ENCODE results near the gene MAP7D2.
A peak's percentile ranks its signal among the peaks of the same experiment; 100 is the strongest.

Gene MAP7D2

DNA sequence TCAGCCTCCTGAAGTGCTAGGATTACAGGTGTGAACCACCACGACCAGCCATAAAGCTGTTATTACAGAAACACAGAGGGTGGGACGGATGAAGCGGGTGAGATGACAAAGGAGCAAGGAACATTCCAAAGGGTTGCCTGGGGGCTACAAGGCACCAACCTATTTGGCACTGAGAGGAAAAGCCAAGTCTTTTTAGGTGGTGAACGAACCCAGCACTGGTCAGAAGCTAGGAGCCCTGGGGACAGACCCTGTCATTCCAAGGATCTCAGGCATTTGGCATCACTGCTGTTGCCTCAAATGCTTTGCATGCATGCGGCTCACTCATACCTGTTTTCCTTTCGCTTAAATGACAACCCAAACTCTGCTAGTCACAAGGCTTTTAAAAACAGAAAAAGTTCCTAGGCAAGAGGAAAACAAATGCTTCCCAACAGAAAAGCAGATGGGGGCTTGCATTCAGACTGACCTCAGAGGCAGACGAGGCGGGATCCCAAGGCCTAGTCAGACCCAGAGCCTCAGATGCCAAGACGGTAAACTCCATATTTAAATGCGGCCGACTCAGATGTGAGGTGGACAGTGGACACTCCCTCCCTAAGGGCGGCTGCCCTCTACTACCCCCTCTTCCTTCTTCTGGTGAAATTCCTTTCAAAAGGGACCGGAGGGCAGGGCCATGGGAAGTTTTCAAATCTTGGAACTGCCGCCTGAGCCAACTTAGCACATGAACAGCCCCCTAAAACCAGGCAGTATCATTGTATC is 4.5 kb downstream of the MAP7D2 start:
- no peak for ATAC-seq
- no peak for DNase-seq

DNA sequence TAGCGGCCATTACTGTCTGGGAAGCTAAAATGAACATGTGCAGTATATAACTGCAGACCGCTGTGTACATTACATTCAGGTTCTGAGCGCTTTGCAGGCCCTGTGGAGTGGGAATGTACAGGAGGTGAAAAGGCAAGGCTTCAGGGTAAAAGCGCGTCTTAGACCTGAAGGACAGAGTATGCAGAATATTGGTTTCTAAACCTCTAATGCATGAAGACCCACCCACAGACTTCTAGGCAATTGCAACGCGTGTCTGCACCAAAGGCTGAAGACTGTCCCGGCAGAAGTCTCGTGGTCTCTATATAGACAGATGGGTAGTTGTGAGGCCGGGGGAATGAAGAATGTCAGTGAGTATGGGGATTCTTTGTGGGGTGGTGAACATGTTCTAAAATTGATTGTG is 5.4 kb downstream of the MAP7D2 start:
- ATAC-seq (no peak), DNase-seq (no peak)

DNA sequence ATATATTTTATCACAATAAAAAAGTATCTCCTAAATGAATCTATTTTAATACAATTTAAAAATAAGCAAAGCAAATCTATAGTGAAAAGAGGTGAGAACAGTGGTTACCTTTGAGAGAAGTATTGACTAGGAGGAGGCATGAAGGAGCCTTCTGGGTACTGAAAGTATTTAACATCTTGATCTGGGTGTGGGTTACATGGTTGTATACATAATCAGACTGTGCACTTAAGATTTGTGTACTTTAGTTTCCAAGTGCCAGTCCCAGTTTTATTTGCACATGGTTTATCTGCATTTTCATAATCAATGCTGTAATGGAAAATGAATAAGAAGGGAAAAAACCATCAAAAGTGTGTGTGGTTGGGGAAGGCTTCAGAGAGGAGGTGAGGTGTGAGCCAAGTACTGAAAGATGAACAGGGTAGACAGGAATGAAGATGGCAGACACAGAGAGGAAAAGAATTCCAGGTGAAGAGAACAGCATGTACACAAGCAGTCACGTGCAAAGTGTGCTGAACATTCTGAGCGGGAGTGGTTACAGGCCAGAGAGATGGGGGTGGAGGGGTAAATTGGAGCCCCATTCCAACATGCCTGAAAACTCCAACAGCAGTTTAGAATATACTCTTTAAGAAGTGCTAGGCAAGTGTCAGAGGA is 14.6 kb downstream of the MAP7D2 start:
- no peak for ATAC-seq
- no peak for DNase-seq

DNA sequence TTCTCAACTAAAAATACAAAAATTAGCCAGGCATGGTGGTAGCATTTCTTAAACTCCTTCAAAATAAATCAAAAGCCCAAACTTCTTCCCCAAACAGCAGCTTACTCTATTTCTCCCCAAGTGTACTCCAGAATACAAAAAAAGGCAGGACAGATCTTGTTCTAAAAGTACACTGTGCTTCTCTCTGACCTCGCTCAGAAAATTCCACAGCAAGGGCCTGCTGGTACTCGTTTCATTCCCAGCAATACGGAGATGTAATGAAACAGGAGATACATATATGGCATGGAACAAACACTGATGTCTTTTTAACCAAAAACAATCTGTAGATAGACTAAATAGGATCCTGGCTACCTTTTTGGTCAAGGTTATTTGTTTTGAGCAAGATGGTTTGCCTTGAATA is 25.2 kb downstream of the MAP7D2 start:
- ATAC-seq (no peak), DNase-seq (no peak)

DNA sequence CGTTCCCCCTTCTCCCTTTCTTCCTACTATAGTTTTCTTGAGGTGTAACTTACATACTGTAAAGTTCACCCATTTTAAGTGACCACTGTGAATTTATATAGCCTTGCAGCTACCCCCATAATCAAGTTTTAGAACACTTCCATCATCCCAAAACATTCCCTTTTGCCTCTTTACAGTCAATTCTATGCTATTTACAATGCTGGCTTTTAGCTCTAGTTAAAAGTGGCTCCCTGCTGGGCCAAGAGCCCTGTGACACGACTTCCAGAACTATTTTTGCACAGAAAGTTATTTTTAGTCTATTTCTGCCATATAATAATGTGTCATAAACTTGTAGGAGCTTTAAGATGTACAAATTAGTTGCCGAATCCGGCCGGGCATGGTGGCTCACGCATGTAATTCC is 26.9 kb downstream of the MAP7D2 start:
- DNase-seq = no peak
- ATAC-seq = no peak

DNA sequence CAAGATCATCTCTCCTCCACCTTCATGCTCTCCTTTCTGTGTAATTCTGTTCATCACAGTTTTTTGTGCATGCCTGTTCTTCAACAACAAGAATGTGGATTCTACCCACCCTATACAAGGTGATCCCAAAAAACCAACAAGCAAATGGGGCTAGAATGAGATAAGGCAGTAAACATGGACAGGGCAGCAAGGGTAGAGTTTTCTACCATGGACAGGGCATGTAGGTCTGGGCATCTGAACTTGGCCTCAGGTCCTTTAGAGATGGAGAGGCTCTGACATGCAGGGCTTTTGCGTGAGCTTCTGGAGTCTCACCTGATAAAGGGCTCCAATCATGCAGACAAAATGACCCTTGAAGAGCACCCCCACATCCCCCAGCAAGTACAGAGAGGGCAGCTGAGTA is 36.4 kb downstream of the MAP7D2 start:
- DNase-seq (no peak), ATAC-seq (no peak)

DNA sequence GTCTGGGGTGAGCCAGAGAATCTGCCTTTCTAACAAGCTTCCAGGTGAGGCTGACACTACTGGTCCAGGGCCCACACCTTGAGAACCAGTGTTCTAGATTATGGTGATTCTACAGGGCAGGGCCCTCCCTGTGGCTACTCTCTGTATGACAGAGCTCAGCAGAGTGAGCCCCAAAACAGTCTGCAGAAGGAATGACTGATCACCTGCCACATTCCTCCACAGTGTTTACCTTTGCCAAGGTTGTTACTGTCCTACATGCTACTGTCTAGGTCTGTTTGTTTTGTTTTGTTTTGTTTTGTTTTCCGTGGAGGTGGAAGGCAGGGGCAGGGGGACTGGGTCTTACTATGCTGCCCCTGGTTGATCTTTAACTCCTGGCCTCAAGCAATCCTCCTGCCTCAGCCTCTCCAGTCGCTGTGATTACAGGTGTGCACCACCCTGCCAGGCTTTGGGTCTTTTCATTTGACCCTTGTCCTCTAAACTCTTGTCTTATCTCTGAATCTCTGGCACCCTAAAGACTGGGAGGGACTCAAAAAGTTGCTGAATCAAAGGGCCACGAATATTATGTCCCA is 45.1 kb downstream of the MAP7D2 start:
- no peak for ATAC-seq

DNA sequence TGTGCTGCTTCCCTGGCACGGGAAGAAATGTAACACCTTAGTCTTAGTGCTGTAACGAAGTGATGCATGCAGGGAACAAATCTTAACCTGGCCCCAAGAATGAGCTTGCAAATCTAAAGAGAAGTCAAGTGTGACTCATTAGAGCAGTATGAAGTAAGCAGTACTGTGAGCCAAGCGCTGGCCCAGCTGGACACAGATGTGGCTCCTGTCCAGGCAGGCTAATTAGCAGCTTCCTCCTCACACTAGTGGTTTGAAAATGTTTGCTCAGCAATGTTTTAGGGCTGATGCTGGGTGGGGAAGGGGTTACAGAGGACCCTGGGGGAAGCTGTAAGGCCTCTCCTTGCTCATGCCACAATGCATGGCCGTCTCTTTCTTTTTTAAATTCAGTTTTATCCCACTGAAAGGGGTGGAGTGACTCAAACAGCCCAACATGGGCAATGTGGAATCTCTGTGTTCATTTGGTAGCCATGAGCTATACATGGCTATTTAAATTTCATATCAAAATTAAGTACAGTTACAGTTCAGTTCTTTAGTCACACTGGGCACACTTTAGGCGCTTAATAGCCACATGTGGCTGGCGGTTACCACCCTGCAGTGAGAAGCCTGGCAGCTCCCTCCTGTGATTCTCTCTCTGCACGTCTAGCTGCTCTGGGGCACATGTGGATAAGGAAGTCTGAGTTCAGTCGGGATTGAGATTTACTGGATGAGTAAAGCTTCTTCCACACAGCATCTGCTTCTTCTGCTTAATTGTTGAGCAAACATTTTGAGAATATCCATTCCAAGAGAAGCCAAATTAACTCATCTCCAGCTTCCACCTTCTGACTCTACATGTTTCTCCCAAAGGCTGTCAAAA is 48.8 kb downstream of the MAP7D2 start:
- DNase-seq = no peak
- no peak for ATAC-seq

More for the DNA sequence above, 45.1 kb downstream of the MAP7D2 start:
- DNase-seq = no peak

DNA sequence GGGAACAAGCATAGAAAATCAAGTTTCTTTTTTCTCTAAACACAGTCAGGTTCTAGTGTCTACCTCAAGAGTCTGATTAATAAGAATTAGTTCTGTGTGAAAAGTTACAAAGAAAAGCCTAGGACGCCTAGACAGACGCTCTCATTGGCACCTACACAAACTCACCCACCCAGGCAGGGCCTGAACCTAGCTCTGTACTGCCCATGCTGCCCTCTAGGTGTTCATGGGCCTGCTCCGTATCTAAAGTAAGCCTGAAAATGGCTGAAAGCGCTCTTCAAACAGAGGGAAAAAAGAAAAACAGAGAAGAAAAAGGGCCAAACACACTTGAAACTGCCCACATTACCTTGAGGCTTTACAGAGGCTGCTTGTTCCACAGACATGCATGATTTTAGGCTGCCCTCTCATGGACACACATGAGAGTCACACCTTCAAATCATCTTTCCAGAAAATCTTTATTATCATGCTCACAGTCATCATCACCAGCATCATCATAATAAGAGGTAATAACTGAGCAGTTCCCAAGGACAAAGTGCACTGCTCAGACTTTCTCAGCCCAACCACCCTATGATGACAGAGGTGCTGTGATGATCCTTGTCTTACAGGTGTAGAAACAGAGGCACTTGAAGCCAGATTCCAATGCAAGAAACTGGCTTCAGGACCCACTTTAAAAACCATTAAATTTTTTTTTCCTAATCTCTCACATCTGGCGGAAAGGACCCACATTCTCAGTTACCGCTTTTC is 49.6 kb downstream of the MAP7D2 start:
- ATAC-seq (no peak), DNase-seq (no peak)

DNA sequence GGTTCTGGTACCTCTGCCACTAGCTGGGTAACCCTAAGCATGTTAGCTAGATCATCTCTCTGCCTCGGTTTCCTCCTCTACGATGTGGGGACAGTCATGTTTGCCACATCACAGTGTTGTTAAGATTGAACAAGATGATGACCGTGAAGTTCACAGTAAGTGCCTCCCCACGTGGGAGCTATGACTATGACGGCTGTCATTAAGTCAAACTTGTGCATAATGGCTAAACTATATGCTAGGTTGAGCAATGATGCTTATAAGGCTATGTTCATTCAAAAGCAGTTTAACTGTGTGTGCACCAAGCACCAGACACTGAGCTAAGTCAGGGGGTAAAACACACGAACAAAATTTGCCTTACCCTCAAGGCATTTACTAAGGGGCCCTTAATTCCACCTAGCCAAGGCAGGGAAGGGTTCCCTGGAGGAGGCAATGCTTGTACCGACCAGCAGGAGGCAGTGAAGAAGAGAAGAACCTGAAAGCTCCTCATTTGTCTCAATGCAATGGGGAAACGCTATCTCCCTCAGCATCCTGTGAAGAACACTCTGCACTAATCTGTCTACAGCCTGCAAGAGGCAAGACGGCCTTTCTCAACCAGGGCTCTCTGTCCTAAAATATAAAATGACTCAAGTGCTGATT is 52.9 kb downstream of the MAP7D2 start:
- ATAC-seq = no peak

DNA sequence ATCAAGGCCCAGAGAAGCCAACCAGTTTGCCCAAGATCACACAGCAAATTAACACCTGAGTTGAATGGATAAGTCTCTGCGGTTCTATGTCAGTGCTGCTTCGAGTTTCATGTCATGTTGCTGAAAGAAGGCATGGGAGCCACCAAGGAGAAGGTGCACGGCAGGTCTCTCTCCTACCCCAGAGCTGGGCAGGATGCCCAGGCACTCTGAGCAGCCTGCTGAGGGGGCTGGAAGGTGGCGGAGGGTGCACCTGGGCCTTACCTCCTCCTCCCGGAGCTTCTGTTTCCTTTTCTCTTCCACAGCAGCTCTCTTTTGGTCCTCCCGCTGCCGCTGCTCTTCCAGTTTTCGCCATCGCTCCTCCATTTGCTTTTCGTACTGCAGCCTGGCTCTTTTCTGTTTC is 53.6 kb downstream of the MAP7D2 start:
- DNase-seq = no peak

More for the DNA sequence above, 52.9 kb downstream of the MAP7D2 start:
- DNase-seq = peak; percentile 5

DNA sequence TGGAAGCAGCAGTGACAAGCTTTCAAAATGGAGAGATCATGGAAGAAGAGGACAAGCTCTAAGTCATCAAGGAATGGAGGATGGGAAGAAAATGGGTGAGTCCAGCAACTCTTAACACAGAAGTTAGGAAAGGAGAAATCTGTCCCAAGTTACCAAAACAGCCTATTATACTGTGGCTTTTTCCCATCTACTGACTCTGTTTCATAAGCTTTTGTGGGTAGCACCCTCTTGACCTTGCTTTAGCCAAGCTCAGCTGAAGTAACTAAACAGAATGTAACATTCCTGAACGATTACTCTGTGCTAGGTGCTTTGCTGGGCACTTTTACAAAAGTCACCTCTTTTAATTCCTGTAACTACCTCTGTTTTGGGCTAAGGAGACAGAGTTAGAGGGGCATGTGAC is 54.9 kb downstream of the MAP7D2 start:
- ATAC-seq = no peak
- no peak for DNase-seq

More for the DNA sequence above, 53.6 kb downstream of the MAP7D2 start:
- no peak for ATAC-seq

DNA sequence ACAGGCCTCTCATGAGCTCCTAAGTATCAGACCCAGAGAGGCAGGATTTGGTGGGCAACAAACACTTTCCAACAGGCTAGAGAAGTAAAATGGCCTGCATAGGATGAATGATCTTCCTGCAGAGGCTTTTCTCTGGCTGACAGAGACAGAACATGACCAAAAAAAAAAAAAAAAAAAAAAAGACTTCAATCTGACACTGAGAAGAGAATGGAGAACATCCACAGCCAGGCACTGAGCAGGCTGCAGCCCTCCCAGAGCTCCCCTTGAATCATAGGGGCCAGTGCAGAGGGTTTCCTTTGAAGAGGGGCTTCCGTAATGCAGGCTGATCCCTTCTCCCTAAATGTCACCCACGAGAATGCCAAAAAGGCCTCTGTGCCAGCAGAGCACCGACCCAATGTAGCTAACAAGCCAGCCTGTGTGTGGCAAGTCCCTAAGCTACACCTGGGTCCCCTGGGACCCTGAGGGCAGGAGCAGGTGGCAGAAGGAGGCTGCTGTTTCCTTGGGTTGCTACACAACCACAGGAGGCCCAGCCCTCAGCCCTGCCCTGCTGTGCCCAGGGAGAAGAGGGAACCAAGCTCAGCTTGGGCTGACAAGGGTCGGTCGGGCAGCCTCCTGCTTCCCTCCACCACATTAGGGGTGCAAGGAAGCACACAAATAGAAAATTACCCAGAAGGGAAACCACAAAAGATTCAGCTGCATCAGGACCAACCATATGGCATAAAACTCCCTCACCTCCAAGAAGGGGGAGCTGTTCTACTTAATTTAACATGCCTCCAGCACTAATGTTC is 55.6 kb downstream of the MAP7D2 start:
- ATAC-seq (no peak), DNase-seq (peak; percentile 10)

DNA sequence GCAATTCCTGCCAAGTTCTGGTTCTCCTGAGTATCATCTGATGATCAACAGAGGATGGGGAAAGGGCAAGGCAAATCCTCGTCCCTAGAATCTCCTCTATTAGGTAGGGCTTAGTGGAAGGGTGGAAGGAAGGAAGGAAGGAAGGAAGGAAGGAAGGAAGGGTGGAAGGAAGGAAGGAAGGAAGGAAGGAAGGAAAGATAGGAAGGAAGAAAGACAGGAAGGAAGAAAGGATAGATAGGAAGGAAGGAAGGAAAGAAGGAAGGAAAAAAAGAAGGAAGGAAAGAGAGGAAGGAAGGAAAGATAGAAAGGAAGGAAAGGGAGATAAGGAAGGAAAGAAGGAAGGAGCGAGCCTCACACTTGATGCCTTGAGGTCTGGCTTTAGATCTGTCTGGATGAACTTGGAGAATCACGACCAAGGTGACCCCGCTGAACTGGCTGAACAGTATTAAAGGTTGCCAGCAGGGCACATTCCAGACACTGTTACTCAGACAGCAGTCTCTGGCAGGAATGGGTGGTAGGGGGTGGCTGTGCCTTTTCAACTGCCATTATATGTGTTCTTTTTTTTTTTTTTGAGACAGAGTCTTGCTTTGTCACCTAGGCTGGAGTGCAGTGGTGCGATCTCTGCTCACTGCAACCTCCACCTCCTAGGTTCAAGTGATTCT is 57.1 kb downstream of the MAP7D2 start:
- ATAC-seq (no peak), DNase-seq (no peak)

DNA sequence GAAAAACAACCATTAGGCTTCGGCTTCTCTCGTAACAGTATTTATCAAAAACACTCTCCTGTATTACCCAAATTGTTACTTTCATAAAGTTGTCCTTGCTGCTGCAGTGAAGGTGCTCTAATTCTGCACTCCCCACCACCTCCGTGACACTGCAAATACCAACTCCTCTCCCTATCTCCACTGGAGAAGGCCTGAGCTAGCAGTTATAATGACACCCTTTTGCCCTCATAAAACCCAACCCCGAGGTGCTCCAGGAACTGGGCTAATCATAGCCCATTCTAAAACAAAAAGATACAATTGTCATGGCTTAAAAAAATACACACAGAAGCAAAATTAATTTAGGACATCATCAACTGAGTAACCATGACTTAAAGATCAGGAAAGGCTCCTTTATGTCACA is 59.2 kb downstream of the MAP7D2 start:
- ATAC-seq (no peak), DNase-seq (no peak)

DNA sequence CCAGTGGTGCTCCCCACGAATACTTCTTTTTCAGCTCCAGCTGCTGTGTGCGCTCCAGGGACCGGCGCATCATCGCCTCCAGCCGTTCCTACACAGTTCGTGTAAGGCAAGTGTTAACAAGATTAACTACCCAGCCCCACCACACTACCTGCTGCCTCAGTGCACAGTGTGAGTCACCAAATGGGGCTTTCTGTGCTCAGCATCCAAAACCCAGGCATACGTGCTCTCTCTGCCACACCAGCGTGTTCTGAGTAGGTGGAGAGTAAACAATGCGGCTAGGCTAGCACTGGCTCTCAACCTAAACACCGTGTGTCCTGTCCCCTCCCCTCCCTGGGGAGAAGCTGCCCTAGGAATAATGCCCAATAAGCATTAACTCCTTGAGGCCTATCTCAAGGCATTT is 60.0 kb downstream of the MAP7D2 start:
- ATAC-seq (no peak), DNase-seq (no peak)

DNA sequence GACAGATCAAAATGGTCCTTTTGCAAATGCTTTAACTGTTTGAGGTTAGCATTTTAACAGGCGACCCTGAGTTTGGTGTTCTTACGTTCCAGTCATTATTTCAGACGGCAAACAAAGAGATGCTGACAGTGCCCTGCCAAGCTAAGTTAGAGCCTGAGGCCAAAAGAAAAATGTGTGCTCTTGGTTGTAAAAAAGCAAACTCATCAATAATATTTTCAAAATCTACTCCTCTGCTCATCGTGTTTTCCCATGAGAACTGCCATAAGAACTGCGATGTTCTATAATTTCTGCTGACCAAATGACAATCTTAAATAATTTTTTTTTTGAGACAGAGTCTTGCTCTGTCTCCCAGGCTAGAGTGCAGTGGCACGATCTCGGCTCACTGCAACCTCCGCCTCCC is 63.2 kb downstream of the MAP7D2 start:
- ATAC-seq = no peak
- DNase-seq = no peak

DNA sequence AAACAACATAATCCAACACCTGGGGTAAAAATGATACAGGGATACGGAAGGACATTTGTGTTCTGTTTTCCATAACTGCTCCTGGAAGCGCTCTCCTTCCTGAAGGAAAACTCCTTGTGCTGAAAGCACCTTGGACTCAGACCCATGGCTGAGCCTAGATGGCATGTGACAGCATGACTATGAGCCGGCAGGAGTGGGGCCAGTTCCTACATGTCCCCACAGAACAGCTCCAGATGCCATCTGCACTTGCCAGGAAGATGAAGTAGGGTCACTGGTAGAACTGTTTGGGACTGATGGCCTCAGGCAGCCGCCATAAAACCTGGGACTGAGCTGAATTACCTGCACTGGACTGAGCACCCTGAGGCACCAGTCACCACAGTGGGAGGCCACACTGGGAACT is 69.8 kb downstream of the MAP7D2 start:
- DNase-seq = no peak
- no peak for ATAC-seq

DNA sequence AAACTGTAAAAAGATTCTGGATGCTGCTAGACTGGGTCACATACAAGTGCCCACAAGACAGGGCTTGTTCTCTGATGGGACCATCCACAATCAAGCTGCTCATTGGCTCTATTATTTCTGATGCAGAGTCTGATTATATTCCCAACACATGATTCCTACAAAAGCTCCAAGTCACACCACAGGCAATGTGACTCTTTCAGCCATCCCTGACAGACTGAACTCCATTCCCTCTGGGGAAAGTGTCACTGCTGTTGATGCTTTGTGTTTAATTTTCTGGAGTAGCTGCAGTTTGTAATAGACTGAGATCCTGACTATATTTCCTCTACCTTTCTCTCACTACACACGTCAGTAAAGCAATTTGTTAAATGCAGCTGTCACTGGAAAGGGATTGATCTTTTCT is 70.5 kb downstream of the MAP7D2 start:
- no peak for DNase-seq
- ATAC-seq = no peak

DNA sequence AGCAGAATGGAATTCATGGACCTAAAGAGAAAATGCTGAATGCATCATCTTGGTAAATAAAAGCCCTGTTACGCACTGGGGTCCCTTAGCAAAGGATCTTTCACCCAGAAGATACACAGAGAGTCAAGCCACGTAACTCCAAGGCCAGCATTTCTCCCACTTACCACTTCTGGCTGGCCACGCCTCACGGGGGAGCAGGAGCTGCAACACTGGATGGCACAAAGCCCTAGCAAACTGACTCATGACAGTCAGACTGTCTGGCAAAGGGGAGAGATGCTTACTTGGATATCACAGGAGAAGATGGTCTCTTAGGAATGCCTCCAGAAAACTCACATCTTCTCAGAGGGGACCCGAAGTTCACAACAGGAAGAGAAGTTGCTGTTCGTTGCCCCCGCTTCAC is 74.5 kb downstream of the MAP7D2 start:
- DNase-seq (no peak), ATAC-seq (no peak)
